Mesothelial cell of epicardium (in vitro differentiated cells): Measurements from ENCODE around the gene GATD1. TPM values are rescaled to one million over a fixed set of nuclear protein-coding genes. Genes with fewer than 3 reads are reported as not detected.

Experiments
- DNase-seq, 2 experiments: peaks; one replicate each; pipeline ENCODE4 v3.0.0; 2021; ENCODE audit warnings: low spot score in 2 of 2; ENCODE audit not compliant: unreplicated experiment in 2 of 2
- H3K27ac Mint-ChIP-seq: 2 replicates; pipeline ENCODE4 v1.8.0; 2021; ENCODE audit warnings: mixed read lengths
- H3K27me3 Mint-ChIP-seq: 2 replicates; pipeline ENCODE4 v1.8.0; 2021; ENCODE audit warnings: low read depth, mixed read lengths
- H3K36me3 Mint-ChIP-seq: 2 replicates; pipeline ENCODE4 v1.8.0; 2021; ENCODE audit warnings: mixed read lengths
- H3K4me1 Mint-ChIP-seq: 2 replicates; pipeline ENCODE4 v1.8.0; 2021; ENCODE audit warnings: mixed read lengths
- H3K4me3 Mint-ChIP-seq: 2 replicates; pipeline ENCODE4 v1.8.0; 2021; ENCODE audit warnings: mild to moderate bottlenecking, moderate library complexity, mixed read lengths
- H3K9me3 Mint-ChIP-seq: 2 replicates; pipeline ENCODE4 v1.8.0; 2021; ENCODE audit warnings: mixed read lengths
- total RNA-seq: library from RNA; stranded (reverse); gene quantifications from 3 replicates; pipeline ENCODE4 v1.2.1, GENCODE V29; 2021
- TF ChIP-seq, protein P1 (sequence below): fragments of 200-600 bp; sonication (generic); IDR thresholded peaks from one replicate; pipeline ENCODE4 v1.5.0; 2021; ENCODE audit warnings: antibody characterized with exemption; ENCODE audit not compliant: unreplicated experiment

The GATD1 gene
- total RNA-seq, 1 donor from 2014 or later, result 91.2 TPM

DNA sequence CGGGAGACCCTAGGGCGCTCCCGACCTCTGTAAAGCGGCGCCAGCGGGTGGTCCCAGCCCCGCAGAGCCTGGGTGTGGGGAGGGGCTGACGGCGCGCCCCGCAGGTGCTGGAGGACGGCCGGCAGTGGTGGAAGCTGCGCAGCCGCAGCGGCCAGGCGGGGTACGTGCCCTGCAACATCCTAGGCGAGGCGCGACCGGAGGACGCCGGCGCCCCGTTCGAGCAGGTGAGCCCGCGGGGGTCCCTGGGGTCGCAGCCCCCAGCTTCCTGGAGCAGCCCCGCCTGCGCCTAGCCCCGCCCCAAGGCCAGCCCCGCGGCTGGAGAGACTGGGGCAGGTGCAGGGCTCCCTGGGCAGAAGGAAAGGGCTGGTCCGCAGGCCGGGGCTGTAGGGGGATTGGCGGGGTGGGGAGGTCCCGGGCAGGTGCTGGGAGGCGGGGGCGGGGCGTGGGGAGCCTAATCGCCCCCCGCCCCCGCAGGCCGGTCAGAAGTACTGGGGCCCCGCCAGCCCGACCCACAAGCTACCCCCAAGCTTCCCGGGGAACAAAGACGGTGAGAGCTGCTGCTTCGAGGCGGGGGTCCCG lies 51.6 kb downstream of the GATD1 start:
- H3K4me1 Mint-ChIP-seq, result peaks cover 3% of the 10 kb centered on the region
- DNase-seq, result no peak
- H3K36me3 Mint-ChIP-seq, result peaks cover 5% of the 10 kb centered on the region
- TF ChIP-seq, protein P1, sequence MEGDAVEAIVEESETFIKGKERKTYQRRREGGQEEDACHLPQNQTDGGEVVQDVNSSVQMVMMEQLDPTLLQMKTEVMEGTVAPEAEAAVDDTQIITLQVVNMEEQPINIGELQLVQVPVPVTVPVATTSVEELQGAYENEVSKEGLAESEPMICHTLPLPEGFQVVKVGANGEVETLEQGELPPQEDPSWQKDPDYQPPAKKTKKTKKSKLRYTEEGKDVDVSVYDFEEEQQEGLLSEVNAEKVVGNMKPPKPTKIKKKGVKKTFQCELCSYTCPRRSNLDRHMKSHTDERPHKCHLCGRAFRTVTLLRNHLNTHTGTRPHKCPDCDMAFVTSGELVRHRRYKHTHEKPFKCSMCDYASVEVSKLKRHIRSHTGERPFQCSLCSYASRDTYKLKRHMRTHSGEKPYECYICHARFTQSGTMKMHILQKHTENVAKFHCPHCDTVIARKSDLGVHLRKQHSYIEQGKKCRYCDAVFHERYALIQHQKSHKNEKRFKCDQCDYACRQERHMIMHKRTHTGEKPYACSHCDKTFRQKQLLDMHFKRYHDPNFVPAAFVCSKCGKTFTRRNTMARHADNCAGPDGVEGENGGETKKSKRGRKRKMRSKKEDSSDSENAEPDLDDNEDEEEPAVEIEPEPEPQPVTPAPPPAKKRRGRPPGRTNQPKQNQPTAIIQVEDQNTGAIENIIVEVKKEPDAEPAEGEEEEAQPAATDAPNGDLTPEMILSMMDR, result no peak
- no peak overlapping the region for H3K27ac Mint-ChIP-seq
- peaks cover 18% of the 10 kb centered on the region for H3K27me3 Mint-ChIP-seq
- H3K9me3 Mint-ChIP-seq, result no peaks in the 10 kb centered on the region
- H3K4me3 Mint-ChIP-seq, result no peak overlapping the region

DNA sequence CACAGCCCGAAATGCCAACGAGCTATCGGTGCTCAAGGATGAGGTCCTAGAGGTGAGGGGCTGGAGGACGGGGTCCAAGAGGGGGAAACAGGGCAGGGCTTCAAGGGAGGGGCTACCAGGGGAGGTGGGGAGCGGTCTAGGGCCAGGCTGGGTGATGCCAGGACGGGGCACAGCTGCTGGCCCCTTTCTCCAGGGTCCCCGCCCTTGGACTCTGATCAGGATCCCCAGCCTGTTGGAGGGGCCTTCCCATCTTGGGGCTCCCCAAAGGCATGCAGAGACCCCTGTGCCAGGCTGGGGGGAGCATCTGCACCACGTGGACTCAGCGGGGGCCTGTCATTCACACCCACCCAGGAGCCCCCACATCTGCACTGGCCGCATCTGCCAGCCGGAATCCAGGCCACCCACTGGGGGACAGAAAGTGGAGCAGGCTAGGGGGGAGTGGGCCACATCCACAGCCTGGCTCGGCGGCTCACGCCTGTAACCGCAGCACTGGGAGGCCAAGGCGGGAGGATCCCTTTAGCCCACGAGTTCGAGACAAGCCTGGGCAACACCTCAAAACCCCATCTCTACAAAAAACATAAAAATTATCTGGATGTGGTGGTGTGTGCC lies 52.4 kb downstream of the GATD1 start:
- no peaks in the 10 kb centered on the region for H3K9me3 Mint-ChIP-seq
- peaks cover 3% of the 10 kb centered on the region for H3K4me1 Mint-ChIP-seq
- H3K36me3 Mint-ChIP-seq, result peaks cover 7% of the 10 kb centered on the region
- H3K27ac Mint-ChIP-seq, result no peak overlapping the region
- peaks cover 24% of the 10 kb centered on the region for H3K27me3 Mint-ChIP-seq
- H3K4me3 Mint-ChIP-seq, result peak overlapping the region; percentile 42
- no peak for DNase-seq
- TF ChIP-seq, protein P1, result no peak

DNA sequence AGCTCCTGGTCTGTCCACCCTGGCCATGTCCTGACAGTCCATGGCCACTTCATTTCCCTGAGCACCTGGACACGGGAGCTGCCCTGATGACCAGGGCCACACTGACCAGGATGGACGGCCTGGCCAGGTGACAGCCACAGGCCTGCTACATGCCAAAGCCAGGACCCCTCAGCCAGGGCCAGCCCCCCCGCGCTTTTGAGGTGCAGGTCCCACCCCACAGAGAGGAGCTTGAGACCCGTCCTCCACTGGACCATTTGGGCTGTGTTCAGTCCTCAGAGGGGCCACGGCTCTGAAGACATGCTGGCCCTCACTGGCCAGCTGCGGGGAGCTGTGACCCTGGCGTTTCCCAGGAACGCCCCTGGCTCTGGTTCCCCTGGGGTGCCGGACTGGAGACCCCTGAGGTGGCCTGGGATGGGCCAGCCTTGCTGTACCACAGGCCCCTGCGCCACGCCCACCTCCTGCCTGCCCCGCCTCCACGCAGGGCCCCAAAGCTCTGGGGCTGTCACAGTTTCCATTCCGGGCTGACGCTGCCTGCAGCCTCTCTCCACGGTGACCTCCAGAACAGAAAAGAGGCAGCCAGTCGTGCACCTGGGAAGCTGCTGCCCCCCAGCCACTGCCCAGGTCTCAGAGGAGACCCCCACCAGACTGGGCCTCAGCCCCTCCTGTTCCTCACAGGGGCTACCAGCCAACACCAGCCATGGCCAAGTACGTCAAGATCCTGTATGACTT lies 53.1 kb downstream of the GATD1 start:
- Mint-ChIP-seq H3K4me1 (peaks cover 3% of the 10 kb centered on the region), H3K9me3 (no peaks in the 10 kb centered on the region), H3K36me3 (peaks cover 11% of the 10 kb centered on the region), H3K27me3 (peaks cover 30% of the 10 kb centered on the region), H3K27ac (no peak overlapping the region), H3K4me3 (no peak overlapping the region)
- no peak for DNase-seq
- TF ChIP-seq, protein P1, result no peak

DNA sequence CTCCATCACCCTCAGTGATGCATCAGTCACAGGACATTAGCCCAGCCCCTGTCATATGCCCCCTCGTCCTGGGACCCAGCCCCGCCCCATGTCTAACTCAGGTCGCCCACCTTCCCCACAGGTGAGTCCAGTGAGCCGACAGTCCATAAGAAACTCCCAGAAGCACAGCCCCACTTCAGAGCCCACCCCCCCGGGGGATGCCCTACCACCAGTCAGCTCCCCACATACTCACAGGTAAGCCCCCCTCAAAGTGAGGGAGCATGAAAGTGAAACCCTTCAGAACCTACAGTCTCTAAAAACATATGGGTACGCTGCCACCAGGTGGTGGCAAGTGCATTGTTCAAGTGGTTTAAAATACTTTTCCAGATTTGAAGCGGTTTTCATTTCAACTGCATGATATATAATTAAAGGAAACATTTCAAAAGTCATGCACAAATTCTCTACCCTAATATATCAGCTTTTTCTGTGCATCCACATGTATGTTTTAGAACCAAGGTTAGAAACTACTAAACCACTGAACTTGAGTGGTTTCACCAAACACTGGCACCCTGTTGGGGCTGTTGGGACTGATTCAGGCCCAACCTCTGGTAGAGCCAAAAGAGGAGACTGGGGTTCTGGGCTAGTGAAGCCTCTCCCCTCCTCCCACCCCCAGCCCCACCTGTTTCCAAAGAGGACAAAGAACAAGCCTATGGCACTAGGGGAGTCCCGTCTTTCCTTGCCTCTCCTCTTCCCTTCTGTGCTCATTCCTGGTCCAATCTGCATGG lies 54.0 kb downstream of the GATD1 start:
- H3K4me3 Mint-ChIP-seq, result no peak overlapping the region
- H3K9me3 Mint-ChIP-seq, result no peaks in the 10 kb centered on the region
- peaks cover 31% of the 10 kb centered on the region for H3K27me3 Mint-ChIP-seq
- H3K27ac Mint-ChIP-seq, result peak overlapping the region; percentile 34
- peaks cover 12% of the 10 kb centered on the region for H3K36me3 Mint-ChIP-seq
- H3K4me1 Mint-ChIP-seq, result peaks cover 3% of the 10 kb centered on the region
- TF ChIP-seq, protein P1, result peak; percentile 48
- DNase-seq, result no peak

DNA sequence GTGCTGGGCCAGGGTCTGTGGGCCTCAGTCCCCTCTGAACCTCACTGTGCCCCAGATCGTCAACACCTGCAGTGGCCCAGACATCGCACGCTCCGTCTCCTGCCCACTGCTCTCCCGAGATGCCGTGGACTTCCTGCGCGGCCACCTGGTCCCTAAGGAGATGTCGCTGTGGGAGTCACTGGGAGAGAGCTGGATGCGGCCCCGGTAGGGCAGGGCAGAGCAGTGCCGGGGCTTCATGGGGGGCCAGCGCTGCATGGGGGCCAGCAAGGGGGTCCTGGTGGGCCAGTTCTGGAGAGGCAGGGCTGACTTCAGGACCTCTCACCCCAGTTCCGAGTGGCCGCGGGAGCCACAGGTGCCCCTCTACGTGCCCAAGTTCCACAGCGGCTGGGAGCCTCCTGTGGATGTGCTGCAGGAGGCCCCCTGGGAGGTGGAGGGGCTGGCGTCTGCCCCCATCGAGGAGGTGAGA lies 54.9 kb downstream of the GATD1 start:
- Mint-ChIP-seq H3K4me3 (no peak overlapping the region), H3K27ac (no peak overlapping the region), H3K36me3 (peaks cover 12% of the 10 kb centered on the region), H3K9me3 (no peaks in the 10 kb centered on the region), H3K27me3 (peaks cover 31% of the 10 kb centered on the region), H3K4me1 (peaks cover 3% of the 10 kb centered on the region)
- no peak for DNase-seq
- TF ChIP-seq, protein P1, result no peak
